ENCODE results near the gene LGALS7. TPM values are rescaled to one million over a fixed set of nuclear protein-coding genes. Genes with fewer than 3 reads are reported as not detected.
"Not testable (repeated sequence)": the region's sequence is repeated elsewhere in the genome, so short reads cannot be mapped to it uniquely, and the experiment has no call there.

LGALS7 gene
- total and polyA plus RNA-seq, 2 of the 13 experiments (the other 11 are each of a cell fraction or from before 2014, with no cell fraction given): 0.73 TPM; not detected in 1

- H3K36me3 ChIP-seq (replicated peaks in 1 of 2; ENCODE audit: control insufficient read depth in 1 of 2, insufficient read depth in 2 of 2, low read length in 2 of 2); H3K9ac ChIP-seq (ENCODE audit: insufficient read depth, low read depth, low read length); intact Hi-C loops (cut with micrococcal nuclease; ENCODE audit: unreplicated experiment); H3K4me2 ChIP-seq (ENCODE audit: low read depth, low read length); H3K27ac ChIP-seq (ENCODE audit: extremely low read length, insufficient read depth, low read length); H2AFZ ChIP-seq (ENCODE audit: low read length); DNase-seq (ENCODE audit: low spot score); H4K20me1 ChIP-seq (ENCODE audit: insufficient read depth, low read length); H3K4me3 ChIP-seq (replicated peaks in 1 of 3; ENCODE audit: insufficient read depth in 1 of 3, low read depth in 2 of 3, low read length in 3 of 3); POLR2A ChIA-PET; H3K9me3 ChIP-seq (ENCODE audit: low read length); in situ Hi-C loops (cut with HindIII; ENCODE audit: extremely low pct_ligation_motif_present, low pct_unique_long_range_greater_than_20kb); ATAC-seq; CTCF ChIA-PET (ENCODE audit: low intra/inter-chr PET ratio, low total read pairs); H3K27me3 ChIP-seq (ENCODE audit: control insufficient read depth in 1 of 2, insufficient read depth in 2 of 2, low read length in 2 of 2); FAIRE-seq; BruUV-seq (replicated peaks); H3K79me2 ChIP-seq (ENCODE audit: insufficient read depth, low read length): not testable (repeated sequence)
- WGBS (ENCODE audit: low lambda C conversion rate): no CpG with 5 or more reads among the region's 33 CpGs
- H3K4me1 ChIP-seq (ENCODE audit: insufficient read depth, low read length): peaks cover 13% of the 10 kb centered on the region
These were observed 24.5 kb upstream of the LGALS7 start for GRCh38 chr19:38797781-38798180.

- POLR2A ChIA-PET: no interaction called here
- H4K20me1 ChIP-seq (ENCODE audit: insufficient read depth, low read length): no peaks in the 10 kb centered on the region
- no TSS peak for BruUV-seq (replicated peaks)
- TF ChIP-seq ZNF256 (CRISPR knock-in tag; conservative IDR thresholded peaks at IDR 0.05) (no peak), GRHL1 (CRISPR knock-in tag; conservative IDR thresholded peaks at IDR 0.05) (no peak), HOXA7 (CRISPR knock-in tag; IDR thresholded peaks at IDR 0.05) (no peak), POGZ (CRISPR knock-in tag; IDR thresholded peaks at IDR 0.05) (no peak), RELA (CRISPR knock-in tag; IDR thresholded peaks at IDR 0.05) (no peak), ZNF781 (CRISPR knock-in tag; IDR thresholded peaks at IDR 0.05; ENCODE audit: borderline replicate concordance, not compliant biosample characterization) (no peak), ZNF800 (CRISPR knock-in tag; IDR thresholded peaks at IDR 0.05) (no peak), ZNF577 (CRISPR knock-in tag; IDR thresholded peaks at IDR 0.05; ENCODE audit: borderline replicate concordance, low read depth) (no peak), ZNF512 (CRISPR knock-in tag; IDR thresholded peaks at IDR 0.05) (no peak), NBN (conservative IDR thresholded peaks at IDR 0.05) (no peak), SOX13 (IDR thresholded peaks at IDR 0.05) (no peak), SOX13 (CRISPR knock-in tag; conservative IDR thresholded peaks at IDR 0.05 in 1 of 2, IDR thresholded peaks at IDR 0.05 in 1 of 2) (no peak), CHD2 (IDR thresholded peaks at IDR 0.05; ENCODE audit: low read depth, low read length) (no peak), POLR2A (IDR thresholded peaks at IDR 0.05; ENCODE audit: insufficient read depth in 1 of 2, low read depth in 2 of 2, low read length in 2 of 2) (no peak)
These were observed 22.8 kb upstream of the LGALS7 start for GRCh38 chr19:38796154-38796553.

More at GRCh38 chr19:38796154-38796553, 22.8 kb upstream of the LGALS7 start:
- Histone ChIP-seq H2AFZ (ENCODE audit: low read length) (no peak overlapping the region), H3K4me3 (replicated peaks in 1 of 3; ENCODE audit: insufficient read depth in 1 of 3, low read depth in 2 of 3, low read length in 3 of 3) (no peak overlapping the region), H3K4me2 (ENCODE audit: low read depth, low read length) (no peak overlapping the region), H3K9me3 (ENCODE audit: low read length) (no peaks in the 10 kb centered on the region), H3K27ac (ENCODE audit: extremely low read length, insufficient read depth, low read length) (no peak overlapping the region), H3K4me1 (ENCODE audit: insufficient read depth, low read length) (peaks cover 17% of the 10 kb centered on the region), H3K9ac (ENCODE audit: insufficient read depth, low read depth, low read length) (no peak overlapping the region), H3K79me2 (ENCODE audit: insufficient read depth, low read length) (no peaks in the 10 kb centered on the region), H3K27me3 (ENCODE audit: control insufficient read depth in 1 of 2, insufficient read depth in 2 of 2, low read length in 2 of 2) (no peaks in the 10 kb centered on the region), H3K36me3 (replicated peaks in 1 of 2; ENCODE audit: control insufficient read depth in 1 of 2, insufficient read depth in 2 of 2, low read length in 2 of 2) (no peaks in the 10 kb centered on the region)
- intact Hi-C loops (cut with micrococcal nuclease; ENCODE audit: unreplicated experiment) (no loop called here), in situ Hi-C loops (cut with HindIII; ENCODE audit: extremely low pct_ligation_motif_present, low pct_unique_long_range_greater_than_20kb) (no loop called here)
- WGBS (ENCODE audit: low lambda C conversion rate): 40% methylated on average over 2 of the region's 2 CpGs
- ATAC-seq (no peak), DNase-seq (ENCODE audit: low spot score) (no peak), FAIRE-seq (no peak)
- CTCF ChIA-PET (ENCODE audit: low intra/inter-chr PET ratio, low total read pairs): no interaction called here

Data from HepG2 (cell line).